B cell (primary cell): ENCODE measurements around the gene RCE1. TPM values are rescaled to one million over a fixed set of nuclear protein-coding genes. Genes with fewer than 3 reads are reported as not detected.
"Not testable (repeated sequence)": the region's sequence is repeated elsewhere in the genome, so short reads cannot be mapped to it uniquely, and the experiment has no call there.

Experiments used
- ATAC-seq: fragments of 200-7000 bp; cut with Tn5 transposase; one replicate; pipeline ENCODE4 v1.10.0; 2021; ENCODE audit warnings: low read depth, mild to moderate bottlenecking, moderate number of reproducible peaks, moderate library complexity
- CTCF ChIA-PET: fragments of 350-600 bp; sonication (Branson Sonifier 250); formaldehyde crosslinking; loops from one replicate; lab custom pipeline; 2021; ENCODE audit warnings: antibody characterized with exemption, inconsistent platforms; lab: Charles Lee
- POLR2A ChIA-PET: fragments of 350-600 bp; sonication (Branson Sonifier 250); formaldehyde crosslinking; loops from one replicate; lab custom pipeline; 2021; ENCODE audit warnings: antibody characterized with exemption; lab: Charles Lee
- DNase-seq: peaks from one replicate; pipeline ENCODE4 v3.0.0; 2013
- H2AFZ ChIP-seq: 2 replicates; pipeline ENCODE4 v1.6.1; 2012; ENCODE audit warnings: mild to moderate bottlenecking, low read depth, low read length; ENCODE audit not compliant: insufficient read depth, poor library complexity, severe bottlenecking
- H3K27ac ChIP-seq, 2 donors: 1 replicate in 1 of 2; 2 replicates in 1 of 2; pipeline ENCODE4 v1.5.1; 2012 to 2013; ENCODE audit warnings: low read length in 2 of 2, mild to moderate bottlenecking in 2 of 2, moderate library complexity in 1 of 2
- H3K27me3 ChIP-seq, 4 experiments: fragments of 200-600 bp in 1 of 4; sonication (generic) in 1 of 4; replicated peaks in 1 of 4; 1 replicate in 2 of 4; 2 replicates in 2 of 4; pipeline versions ENCODE4 v1.6.1 to v1.7.0; 2013 to 2016; ENCODE audit warnings: low read length in 3 of 4, mild to moderate bottlenecking in 2 of 4, mixed read lengths in 1 of 4, moderate library complexity in 1 of 4; ENCODE audit not compliant: insufficient read depth in 4 of 4, control insufficient read depth in 3 of 4; ENCODE audit errors: control extremely low read depth in 1 of 4
- H3K36me3 ChIP-seq, 2 experiments: replicated peaks in 1 of 2; 1 replicate in 1 of 2; 2 replicates in 1 of 2; pipeline versions ENCODE4 v1.6.1 to v1.7.1; 2013; ENCODE audit warnings: low read length in 1 of 2; ENCODE audit not compliant: insufficient read depth in 2 of 2, control insufficient read depth in 1 of 2; ENCODE audit errors: control extremely low read depth in 1 of 2, extremely low read depth in 1 of 2
- H3K4me1 ChIP-seq, 2 donors: fragments of 200-600 bp in 1 of 2; sonication (generic) in 1 of 2; 1 replicate in 1 of 2; 2 replicates in 1 of 2; pipeline versions ENCODE4 v1.5.1 to v1.6.1; 2013 to 2017; ENCODE audit warnings: low read length in 2 of 2; ENCODE audit not compliant: control insufficient read depth in 2 of 2, insufficient read depth in 2 of 2
- H3K4me2 ChIP-seq: replicated peaks from 2 replicates; pipeline ENCODE3; 2012; ENCODE audit warnings: mild to moderate bottlenecking, low read depth, low read length; ENCODE audit not compliant: poor library complexity, severe bottlenecking
- H3K4me3 ChIP-seq, 5 experiments: fragments of 200-600 bp in 1 of 5; sonication (generic) in 1 of 5; 1 replicate in 3 of 5; 2 replicates in 2 of 5; pipeline versions ENCODE4 v1.5.1 to v1.7.0; 2011 to 2016; ENCODE audit warnings: low read length in 4 of 5, mild to moderate bottlenecking in 4 of 5, low read depth in 2 of 5, control low read depth in 1 of 5, moderate library complexity in 1 of 5; ENCODE audit not compliant: insufficient read depth in 1 of 5; ENCODE audit errors: control extremely low read depth in 1 of 5, extremely low read depth in 1 of 5
- H3K79me2 ChIP-seq: fragments of 200-600 bp; sonication (generic); one replicate; pipeline ENCODE4 v1.6.0; 2016; ENCODE audit warnings: low read length; ENCODE audit not compliant: control insufficient read depth, insufficient read depth
- H3K9ac ChIP-seq: fragments of 200-600 bp; sonication (generic); 2 replicates; pipeline ENCODE4 v1.6.1; 2017; ENCODE audit warnings: mild to moderate bottlenecking, low read length, moderate library complexity
- H3K9me3 ChIP-seq, 3 donors: one replicate each; pipeline versions ENCODE4 v1.6.1 to v1.7.1; 2013; ENCODE audit warnings: low read length in 2 of 3; ENCODE audit not compliant: control insufficient read depth in 2 of 3, insufficient read depth in 1 of 3; ENCODE audit errors: control extremely low read depth in 1 of 3
- H4K20me1 ChIP-seq: 2 replicates; pipeline ENCODE4 v1.6.0; 2012; ENCODE audit warnings: mild to moderate bottlenecking, low read length; ENCODE audit not compliant: insufficient read depth, control insufficient read depth, poor library complexity, severe bottlenecking
- H3K27ac Mint-ChIP-seq: one replicate; pipeline ENCODE4 v1.8.0; 2021; ENCODE audit warnings: mixed read lengths
- H3K27me3 Mint-ChIP-seq: one replicate; pipeline ENCODE4 v1.8.0; 2021; ENCODE audit warnings: mixed read lengths
- H3K4me1 Mint-ChIP-seq: one replicate; pipeline ENCODE4 v1.8.0; 2021; ENCODE audit warnings: mixed read lengths
- H3K4me3 Mint-ChIP-seq: one replicate; pipeline ENCODE4 v1.8.0; 2021; ENCODE audit warnings: mixed read lengths
- H3K9me3 Mint-ChIP-seq: one replicate; pipeline ENCODE4 v1.8.0; 2022; ENCODE audit warnings: mixed read lengths; ENCODE audit not compliant: insufficient read depth
- CTCF ChIP-seq: fragments of 200-600 bp; IDR thresholded peaks from one replicate; pipeline ENCODE4 v1.8.0; 2022; ENCODE audit warnings: antibody characterized with exemption, mild to moderate bottlenecking
- EZH2 ChIP-seq: IDR thresholded peaks from 2 replicates; pipeline ENCODE4 v1.6.1; 2012; ENCODE audit warnings: borderline replicate concordance, low read depth, mild to moderate bottlenecking, moderate library complexity, low read length; ENCODE audit not compliant: insufficient read depth, poor library complexity, severe bottlenecking
- WGBS: methylation state at CpG from one replicate; pipeline ENCODE4 v1.1.5; 2013; ENCODE audit warnings: missing lambda C conversion rate; ENCODE audit not compliant: insufficient coverage; 5-methylcytosine and 5-hydroxymethylcytosine counted together
- intact Hi-C: fragments of 100-400 bp; cut with micrococcal nuclease; formaldehyde crosslinking; loops from one replicate; pipeline ENCODE4 v1.10.0; 2022
- polyA minus RNA-seq: library from RNA; depleted of rRNA, polyadenylated mRNA; stranded (reverse); fragments of >200 nt; gene quantifications from 2 replicates; pipeline ENCODE4 v1.2.3, GENCODE V29; 2012
- polyA plus RNA-seq: library from polyadenylated mRNA; depleted of rRNA; stranded (reverse); fragments of >200 nt; gene quantifications from 2 replicates; pipeline ENCODE4 v1.2.3, GENCODE V29; 2012
- total RNA-seq, 2 donors: library from RNA; stranded (reverse); fragments of 120-200 nt in 1 of 2; gene quantifications; 1 replicate in 1 of 2; 2 replicates in 1 of 2; pipeline versions ENCODE4 v1.2.3 to v1.2.4, GENCODE V29; 2013 to 2022

The RCE1 gene
- 31.6 and 34.3 TPM in 2 replicates for total RNA-seq
- 21.2 TPM for total RNA-seq (2013)
- polyA plus RNA-seq, result 49.1 and 59.7 TPM in 2 replicates
- polyA minus RNA-seq, result 38.3 and 41.8 TPM in 2 replicates

DNA sequence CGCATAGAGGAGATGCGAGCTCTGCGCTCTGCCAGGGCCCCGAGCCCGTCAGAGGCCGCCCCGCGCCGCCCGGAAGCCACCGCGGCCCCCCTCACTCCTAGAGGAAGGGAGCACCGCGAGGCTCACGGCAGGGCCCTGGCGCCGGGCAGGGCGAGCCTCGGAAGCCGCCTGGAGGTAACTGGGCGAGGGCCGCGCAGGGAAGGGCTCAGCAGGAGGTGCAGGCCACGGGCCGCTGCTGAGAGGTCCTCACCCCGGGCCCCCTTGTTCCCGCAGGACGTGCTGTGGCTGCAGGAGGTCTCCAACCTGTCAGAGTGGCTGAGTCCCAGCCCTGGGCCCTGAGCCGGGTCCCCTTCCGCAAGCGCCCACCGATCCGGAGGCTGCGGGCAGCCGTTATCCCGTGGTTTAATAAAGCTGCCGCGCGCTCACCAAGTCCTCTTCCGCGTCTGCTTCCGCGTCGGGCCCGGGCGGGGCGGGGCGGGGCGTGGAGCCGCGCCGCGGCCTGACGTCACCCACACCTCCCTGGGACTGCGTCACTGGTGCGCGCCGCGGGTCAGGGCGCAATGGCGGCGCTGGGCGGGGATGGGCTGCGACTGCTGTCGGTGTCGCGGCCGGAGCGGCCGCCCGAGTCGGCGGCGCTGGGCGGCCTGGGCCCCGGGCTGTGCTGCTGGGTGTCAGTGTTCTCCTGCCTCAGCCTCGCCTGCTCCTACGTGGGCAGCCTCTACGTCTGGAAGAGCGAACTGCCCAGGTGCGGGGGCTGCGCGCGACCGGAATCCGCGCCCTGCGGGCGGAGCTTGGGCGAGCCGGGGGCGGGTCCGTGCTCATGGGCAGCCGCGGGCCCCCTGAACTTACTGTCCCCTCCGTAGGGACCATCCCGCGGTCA lies at the start of gene RCE1:
Gene RCE1, plus strand, starts transcription at position 546 of the 880 bp plus-strand sequence. Its CDS starts 15 bp downstream, at position 561.
- Histone ChIP-seq H3K9ac (peak within 1 kb of the TSS; percentile 98), H3K4me2 (peak within 1 kb of the TSS; percentile 86), H4K20me1 (peaks cover 49% of the 10 kb centered on the region), H3K36me3 (peaks cover 3 to 52% of the 10 kb centered on the region in 2 experiments), H3K27ac (peak within 1 kb of the TSS; percentile 98 to 99), H3K27me3 (no peaks in the 10 kb centered on the region), H3K79me2 (peaks cover 59% of the 10 kb centered on the region), H3K9me3 (no peaks in the 10 kb centered on the region), H3K4me3 (peak within 1 kb of the TSS; percentile 74 to 100 (median 95)), H3K4me1 (peaks cover 28 to 37% of the 10 kb centered on the region in 2 donors), H2AFZ (peak within 1 kb of the TSS; percentile 85)
- Mint-ChIP-seq H3K27ac (peak within 1 kb of the TSS; percentile 94), H3K4me1 (peaks cover 43% of the 10 kb centered on the region), H3K27me3 (no peaks in the 10 kb centered on the region), H3K4me3 (peak within 1 kb of the TSS; percentile 90), H3K9me3 (no peaks in the 10 kb centered on the region)
- TF ChIP-seq EZH2 (no peak), CTCF (no peak)
- WGBS, result under 1% methylated on average over 98 of the region's 98 CpGs
- peak; percentile 96 for DNase-seq
- ChIA-PET CTCF (interaction anchor here (0.6 to 3.5 kb wide), 7 partner anchors 9 to 264 kb away, joined by 3 to 20 read pairs (median 4); partner anchors contain the start of gene RBM4B), POLR2A (interaction anchor here (0.6 to 2.6 kb wide), 10 partner anchors 9 to 363 kb away, joined by 3 to 18 read pairs (median 3); partner anchors contain the start of genes DPP3 and RBM4B)
- ATAC-seq, result peak; percentile 91
- intact Hi-C loops, result loop anchor here (1.0 to 2.0 kb wide), 4 partner anchors 13 to 296 kb away; partner anchors contain the start of genes ACTN3, RBM4 and ZDHHC24

DNA sequence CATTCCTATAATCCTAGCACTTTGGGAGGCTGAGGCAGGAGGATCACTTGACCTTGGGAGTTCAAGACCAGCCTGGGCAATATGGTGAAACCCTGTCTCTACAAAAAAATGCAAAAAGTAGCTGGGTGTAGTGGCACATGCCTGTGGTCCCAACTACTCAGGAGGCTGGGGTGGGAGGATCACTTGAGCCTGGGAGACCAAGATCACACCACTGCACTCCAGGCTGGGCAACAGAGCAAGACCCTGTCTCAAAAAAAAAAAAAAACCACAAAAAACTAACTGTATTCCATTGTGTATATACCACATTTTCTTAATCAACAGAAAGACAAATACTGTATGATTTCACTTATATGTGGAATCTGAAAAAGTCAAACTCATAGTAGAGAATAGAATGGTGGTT lies 43.4 kb upstream of the RCE1 start:
- H3K79me2 ChIP-seq, H3K4me3 ChIP-seq, ATAC-seq, POLR2A ChIA-PET, H3K36me3 ChIP-seq, H3K9me3 Mint-ChIP-seq, H3K9ac ChIP-seq, H3K27me3 ChIP-seq, H3K9me3 ChIP-seq, H3K27me3 Mint-ChIP-seq, DNase-seq, H2AFZ ChIP-seq, H4K20me1 ChIP-seq: not testable (repeated sequence)
- Mint-ChIP-seq H3K4me1 (peaks cover 52% of the 10 kb centered on the region), H3K27ac (peak overlapping the region; percentile 93), H3K4me3 (peak overlapping the region; percentile 60)
- CTCF ChIA-PET, result interaction anchor here (1.0 to 1.4 kb wide), 3 partner anchors 35 to 122 kb away, joined by 3 to 5 read pairs (median 4); partner anchors contain the start of gene RBM4B
- intact Hi-C loops, result loop anchor here (2.0 kb wide), 1 partner anchor 55 kb away; a partner anchor contains a TSS
- Histone ChIP-seq H3K4me1 (peaks cover 64 to 69% of the 10 kb centered on the region in 2 donors), H3K4me2 (peak overlapping the region; percentile 35), H3K27ac (peak overlapping the region; percentile 26 to 91)
